GM10847 (cell line): Measurements from ENCODE around the gene MYO18B.

ENCODE experiments used
- POLR2A ChIP-seq: IDR thresholded peaks from 2 replicates; pipeline ENCODE4 v1.6.1; 2011; ENCODE audit not compliant: insufficient read length; ENCODE audit errors: extremely low read depth

The MYO18B gene

DNA sequence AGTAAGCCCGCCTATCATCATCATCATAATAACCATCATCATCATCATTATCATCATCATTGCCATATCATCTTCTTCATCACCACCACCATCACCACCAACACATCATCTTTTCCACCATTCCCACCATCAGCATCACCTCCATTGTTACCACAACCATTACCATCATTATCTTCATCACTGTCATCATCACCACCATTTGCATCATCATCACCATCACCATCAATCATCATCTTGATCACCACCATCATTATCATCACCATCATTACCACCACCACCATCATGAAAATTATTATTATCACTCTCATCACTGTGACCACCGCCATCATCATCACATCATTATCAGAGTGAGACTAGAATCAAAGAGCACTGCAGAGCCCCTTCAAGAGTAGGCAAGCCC is 227.9 kb downstream of the MYO18B start:
- no peak for TF ChIP-seq POLR2A

GRCh38 chr22:25970374-25970911 is 228.5 kb downstream of the MYO18B start:
- TF ChIP-seq POLR2A = no peak

DNA sequence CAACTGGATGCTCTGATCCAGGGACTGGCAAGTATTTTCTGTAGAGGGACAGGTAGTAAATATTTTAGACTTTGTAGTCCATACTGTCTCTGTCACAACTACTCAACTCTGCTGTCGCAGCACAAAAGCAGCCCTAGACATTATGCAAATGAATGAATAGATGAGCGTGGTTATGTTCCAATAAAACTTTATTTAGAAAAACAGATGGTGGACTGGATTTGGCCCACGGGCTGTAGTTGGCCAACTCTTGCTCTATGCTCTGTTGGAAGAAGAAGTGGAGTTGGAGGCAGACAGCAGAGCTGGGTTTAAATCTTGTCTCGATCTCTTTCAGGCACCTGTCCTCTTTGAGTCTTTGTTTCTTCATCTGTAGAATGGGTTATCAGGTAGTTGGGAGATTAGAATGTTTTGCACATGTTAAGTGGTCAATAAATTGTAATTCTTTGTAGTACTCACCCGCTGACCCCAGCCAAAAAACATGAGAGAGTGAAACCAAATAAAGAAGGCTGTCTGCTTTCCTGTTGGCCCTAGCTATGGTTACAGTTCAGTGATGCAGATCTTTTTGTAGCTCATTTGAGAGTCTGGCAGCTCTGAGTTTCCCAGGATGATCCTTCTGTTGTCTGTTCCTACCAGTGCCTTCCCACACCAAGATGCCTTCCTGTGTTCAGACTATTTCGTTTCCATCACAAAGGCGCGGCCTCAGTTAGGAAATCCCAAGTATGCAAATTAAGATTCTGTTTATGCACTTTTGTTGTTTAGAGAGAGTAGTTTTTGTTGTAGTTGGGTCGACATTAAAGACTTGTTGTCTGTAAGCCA is 229.2 kb downstream of the MYO18B start:
- TF ChIP-seq POLR2A = no peak

GRCh38 chr22:25972397-25972796 is 230.4 kb downstream of the MYO18B start:
- TF ChIP-seq POLR2A = no peak

DNA sequence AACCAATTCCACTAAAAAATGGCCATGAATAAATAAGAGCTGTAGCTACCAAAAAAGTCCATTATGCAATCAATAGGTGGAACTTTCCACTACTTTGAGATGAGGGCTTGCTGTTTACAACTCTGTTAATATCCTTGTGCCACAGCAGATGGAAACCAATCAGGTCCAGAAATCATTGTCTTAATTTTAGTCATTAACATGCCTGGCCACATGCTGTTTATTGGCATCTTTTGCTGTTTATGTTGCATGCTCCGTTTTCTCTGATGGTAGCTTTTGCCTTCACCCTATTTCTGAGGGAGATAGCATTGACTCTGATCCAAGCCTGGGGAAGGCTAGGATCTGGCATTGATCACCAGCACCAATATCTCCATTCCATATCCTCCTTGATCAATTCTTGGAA is 234.4 kb downstream of the MYO18B start:
- TF ChIP-seq POLR2A = no peak

DNA sequence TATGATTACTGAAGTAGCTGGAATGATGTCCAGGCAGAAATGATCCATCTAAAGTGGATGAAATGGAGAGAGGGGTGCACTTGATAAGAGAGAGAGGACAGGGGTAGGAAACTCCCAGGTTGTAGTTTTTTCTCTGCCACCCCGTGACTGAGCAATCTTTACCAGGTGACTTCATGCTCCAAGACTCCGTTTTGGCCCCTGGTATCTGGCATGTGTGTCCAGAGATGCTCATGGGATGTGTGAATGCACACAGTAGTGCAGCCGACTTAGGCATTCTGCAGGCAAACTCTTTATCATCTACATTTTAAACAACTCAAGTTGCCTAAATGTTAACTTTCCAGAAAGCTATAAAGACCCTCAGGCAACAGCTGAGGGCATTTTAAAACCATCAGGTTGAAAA is 238.0 kb downstream of the MYO18B start:
- no peak for TF ChIP-seq POLR2A

DNA sequence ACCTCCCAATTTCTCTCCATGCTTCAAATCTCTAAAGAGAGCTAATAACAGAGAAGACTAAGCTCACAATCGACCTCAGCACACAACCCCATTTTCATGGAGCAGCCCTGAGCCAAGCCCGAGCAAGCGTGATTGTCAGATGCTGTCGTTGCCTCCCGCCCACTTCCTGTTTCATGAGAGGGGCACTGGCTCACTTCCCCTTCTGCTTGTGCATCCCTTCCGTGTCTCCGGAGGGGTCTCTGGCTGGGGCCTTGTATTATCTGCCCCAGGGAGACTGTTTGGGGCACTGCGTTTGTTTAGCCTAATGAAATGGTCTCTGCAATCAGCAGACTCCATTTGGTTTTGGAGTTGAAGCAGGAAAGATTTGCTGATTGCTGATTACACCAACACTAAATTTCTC is 246.0 kb downstream of the MYO18B start:
- no peak for TF ChIP-seq POLR2A

DNA sequence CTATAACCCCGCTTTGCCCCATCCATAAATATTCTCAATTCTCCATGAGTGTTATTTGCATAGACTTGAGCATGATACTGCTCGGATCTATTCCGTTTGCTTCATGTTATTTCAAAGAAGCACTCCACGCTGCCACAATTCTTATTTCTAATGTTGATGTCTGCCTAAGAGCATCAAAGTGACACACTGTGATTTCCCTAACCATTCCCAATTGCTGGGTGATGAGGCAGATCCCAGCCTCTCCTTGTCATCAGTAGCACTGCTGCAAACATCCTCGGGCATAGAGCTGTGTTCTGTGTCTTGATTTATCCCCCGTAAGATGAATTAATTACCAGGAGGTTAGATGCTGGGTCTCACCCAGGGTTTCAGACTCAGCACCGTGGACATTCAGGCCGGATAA is 249.0 kb downstream of the MYO18B start:
- no peak for TF ChIP-seq POLR2A

DNA sequence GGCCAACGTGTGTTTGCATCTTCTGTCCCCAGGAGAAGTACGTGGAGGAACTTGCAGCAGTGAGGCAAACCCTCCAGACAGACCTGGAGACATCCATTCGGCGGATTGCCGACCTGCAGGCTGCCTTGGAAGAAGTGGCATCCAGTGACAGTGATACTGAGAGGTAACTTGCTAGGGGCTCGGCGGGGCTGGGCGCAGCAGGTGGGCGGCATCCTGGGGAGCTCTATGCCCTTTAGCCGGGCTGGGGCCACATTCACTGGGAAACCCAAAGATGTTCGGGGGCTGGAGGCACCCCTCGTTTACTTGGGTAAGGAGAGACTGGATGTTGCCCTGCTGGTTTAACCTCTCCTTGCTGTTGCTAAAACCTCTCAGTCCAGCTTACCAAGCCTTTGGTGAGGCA is 250.3 kb downstream of the MYO18B start:
- no peak for TF ChIP-seq POLR2A

DNA sequence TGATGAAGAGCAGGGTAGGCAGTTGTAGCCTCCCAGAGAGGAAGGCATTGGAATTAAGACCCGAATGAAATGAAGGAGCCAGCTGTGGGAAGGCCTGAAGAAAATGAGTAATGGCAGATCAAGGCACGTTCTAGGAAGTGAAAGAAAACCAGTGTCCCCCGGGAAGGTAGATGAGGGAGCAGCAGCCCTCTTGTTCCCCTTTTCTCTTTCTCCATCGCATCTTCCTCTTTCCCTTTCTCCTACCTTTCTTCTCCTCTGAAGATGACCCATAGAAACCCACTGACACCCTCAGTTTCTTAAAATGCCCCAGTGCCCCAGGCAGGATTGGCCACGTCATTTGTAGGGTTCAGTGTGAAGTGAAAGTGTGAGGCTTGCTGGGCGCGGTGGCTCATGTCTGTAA is 254.7 kb downstream of the MYO18B start:
- no peak for TF ChIP-seq POLR2A

DNA sequence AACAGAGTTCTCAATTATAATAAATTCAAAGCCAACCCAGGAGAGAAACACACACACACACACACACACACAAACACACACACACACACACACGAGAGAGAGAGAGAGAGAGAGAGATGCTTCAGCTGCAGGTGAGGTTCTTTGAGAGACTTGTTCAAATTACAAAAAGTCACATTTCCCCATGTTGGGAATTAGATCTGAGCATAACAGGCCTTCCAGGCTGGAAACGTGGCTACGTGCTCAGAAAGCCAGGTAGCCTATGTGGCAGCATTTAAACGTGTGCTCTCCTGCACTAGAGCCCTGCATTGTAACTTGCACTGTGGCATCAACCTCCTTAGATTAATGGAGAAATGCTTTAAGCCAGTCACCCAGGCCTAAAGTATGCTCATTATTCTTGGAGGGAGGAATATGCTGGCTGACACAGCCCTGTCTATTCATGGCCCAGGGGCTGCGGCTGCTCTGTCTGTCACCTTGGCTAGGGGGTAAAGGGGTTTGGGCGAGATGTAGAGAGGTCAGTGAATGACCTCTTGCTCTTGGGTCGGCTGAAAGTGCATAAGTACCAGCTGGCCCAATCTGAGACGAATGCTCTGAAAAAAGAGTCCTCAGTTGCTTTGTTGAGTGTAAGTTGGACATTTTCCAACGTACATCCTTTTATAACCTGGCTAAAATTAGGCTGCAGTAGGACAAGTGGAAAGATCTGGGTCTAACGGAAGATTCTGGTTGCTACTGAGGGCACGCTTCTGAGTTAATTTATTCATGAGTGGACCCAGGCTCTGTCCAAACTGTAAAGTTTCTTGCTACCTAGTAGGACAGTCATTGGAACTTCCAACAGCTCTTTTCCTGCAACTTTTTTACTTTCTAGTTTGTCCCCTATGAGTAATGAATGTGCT is 256.1 kb downstream of the MYO18B start:
- no peak for TF ChIP-seq POLR2A

DNA sequence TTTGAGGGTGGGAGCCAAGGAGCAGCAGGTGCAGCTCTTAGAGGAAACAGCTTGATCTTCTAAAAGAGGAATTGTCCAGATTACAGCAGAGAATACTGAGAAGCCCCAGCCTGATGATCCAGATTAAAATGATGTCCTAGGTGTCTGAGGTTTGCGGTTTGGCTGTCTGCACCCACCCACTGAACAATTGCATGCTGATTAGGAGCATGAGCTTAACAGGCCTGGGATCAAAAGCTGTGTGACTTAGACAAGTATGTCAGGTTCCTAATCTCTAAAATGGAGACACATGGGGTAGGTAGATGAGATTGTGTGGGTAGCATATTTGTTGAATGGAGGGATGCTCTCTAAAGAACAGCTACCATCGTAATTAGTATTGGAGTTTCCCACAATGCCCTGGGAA is 260.5 kb downstream of the MYO18B start:
- no peak for TF ChIP-seq POLR2A

- TF ChIP-seq POLR2A = no peak
These were observed 262.5 kb downstream of the MYO18B start for GRCh38 chr22:26004477-26004876.

DNA sequence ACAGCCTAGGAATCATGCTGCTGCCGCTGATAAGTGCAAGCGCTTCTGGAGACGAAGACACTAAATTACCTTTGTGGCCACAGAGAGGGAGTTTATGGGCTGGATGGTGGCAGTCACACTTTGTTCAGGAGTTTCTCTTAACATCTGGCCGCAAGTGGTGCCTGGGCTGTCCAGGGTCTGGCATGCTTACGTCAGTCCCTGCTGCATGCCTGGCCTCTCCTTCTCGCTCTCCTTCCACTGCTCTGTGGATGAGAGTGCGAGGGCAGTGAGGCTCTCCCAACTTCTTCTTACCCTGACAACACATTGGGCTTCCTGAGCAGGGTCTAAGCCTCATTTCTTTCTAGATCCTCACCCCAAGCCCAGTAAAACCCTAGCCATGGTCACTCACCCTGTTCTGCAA is 266.6 kb downstream of the MYO18B start:
- no peak for TF ChIP-seq POLR2A

DNA sequence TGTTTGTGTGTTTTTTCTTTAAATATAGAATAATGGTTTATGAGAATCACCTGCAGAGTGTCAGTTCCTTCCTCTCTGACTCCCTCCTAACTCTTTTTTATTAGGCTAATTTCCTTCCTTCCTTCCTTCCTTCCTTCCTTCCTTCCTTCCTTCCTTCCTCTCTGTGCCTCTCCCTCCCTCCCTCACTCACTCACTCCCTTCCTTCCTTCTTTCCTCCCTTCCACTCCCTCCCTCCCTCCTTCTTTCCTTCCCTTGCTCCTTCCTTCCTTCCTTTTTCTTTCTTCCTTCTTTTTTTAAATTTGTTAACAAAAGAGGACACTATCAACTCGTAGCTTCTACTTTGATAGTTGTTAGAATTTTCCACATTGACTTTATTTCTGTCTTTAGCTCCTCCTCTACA is 274.9 kb downstream of the MYO18B start:
- TF ChIP-seq POLR2A = no peak

DNA sequence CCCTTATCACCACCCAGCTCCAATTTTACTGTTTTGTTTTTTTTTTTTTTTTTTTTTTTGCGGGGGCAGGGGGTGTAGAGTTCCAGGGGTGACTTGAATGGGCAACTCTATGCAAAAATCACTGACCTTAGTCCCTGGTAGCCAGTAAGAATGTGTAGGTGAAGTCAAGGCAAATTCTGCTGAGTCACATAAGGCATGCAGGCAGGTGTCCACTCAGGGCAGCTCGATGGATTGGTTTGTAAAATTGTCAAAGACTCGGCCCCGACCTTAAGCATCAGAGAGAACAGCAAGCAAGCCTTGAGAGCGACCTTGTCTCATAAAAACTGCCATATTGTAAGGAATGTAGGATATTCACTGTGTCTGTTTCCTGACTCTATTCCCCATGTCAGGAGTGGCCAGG is 275.9 kb downstream of the MYO18B start:
- no peak for TF ChIP-seq POLR2A
